IPS-NIHi11 (cell line): ENCODE data around the gene CELF3.
"Not testable (repeated sequence)": the region's sequence is repeated elsewhere in the genome, so short reads cannot be mapped to it uniquely, and the experiment has no call there.

Source experiments
- DNase-seq: peaks from one replicate; pipeline ENCODE4 v3.0.0; 2012; ENCODE audit warnings: mixed read lengths, low spot score

CELF3 gene

DNA sequence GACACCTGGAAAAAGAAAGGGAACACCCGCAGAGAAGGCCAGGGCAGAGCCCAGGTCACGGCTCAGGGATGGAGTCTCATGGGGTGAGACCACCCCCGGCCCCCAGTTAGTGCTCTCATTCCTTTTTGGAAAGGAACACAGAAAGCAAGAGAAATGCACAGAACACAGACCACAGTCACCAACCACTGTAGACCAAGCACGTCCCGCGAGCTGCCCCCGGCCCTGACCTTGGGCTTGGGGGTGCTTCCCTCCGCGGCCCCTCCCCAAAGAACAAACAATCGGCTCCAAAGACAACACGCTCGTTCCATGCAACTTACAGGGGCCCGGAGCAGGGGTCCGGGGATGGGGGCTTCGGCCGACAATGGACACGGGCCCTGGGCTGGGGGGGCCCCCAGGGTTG is 12.8 kb downstream of the CELF3 start:
- no peak for DNase-seq

DNA sequence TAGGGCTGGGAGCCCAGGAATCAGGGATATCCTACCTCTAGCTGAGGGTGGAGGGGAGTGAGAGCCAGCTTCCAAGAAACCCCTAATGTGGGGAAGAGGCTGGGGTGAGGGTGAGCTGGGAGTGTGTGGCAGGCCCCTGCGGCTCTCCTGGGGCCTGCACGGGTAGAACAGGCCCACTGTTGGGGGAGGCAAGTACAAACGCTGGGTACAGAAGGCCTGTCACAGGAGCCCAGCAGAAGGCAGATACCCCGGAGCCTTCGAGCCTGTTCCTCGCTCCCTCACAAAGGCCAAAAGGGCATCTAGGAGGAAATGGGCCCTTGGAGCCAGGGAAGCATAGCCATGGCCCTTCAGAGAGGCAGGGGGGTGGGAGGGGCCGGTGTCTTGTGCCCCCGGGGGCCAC is 13.7 kb downstream of the CELF3 start:
- no peak for DNase-seq

DNA sequence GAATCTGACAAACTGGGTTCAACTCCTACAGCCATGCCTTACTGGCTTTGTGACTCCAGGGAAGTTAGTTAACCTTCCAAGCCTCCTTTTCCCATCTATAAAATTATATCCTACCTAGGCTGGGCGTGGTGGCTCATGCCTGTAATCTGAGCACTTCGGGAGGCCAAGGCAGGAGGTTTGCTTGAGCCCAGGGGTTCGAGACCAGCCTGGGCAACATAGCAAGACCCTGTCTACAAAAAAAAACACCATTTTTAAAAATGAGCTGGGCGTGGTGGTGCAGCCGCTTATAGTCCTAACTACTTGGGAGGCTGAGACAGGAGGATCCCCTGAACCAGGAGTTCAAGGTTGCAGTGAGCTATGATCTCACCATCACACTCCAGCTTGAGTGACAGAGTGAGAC is 15.1 kb downstream of the CELF3 start:
- no peak for DNase-seq

DNA sequence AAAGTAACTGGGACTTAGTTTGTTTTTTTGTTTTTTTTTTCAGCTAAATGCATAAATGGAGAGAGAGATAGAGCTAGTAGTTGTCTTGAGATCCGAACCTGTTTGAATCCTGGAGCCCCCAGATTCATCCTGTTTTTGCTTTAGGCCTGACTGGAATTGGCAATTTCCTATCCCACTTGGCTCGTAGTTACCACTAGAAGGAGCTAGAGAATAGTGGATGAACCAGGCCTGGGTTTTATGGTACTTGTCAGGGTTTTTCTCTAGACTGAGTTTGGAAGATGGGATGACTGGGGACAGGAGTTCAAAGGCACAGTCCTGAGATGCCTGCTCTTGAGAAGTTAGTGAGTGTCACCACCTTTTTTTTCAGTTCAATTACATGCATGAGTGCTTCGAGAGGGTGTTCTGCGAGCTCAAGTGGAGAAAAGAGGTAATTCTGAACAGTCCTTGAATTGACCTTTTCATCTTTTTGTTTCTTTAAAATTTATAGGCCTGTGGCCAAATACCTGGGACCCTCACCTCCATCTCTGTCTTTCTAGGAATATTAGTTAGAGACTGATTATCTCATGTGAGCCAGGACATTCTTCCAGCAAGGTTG is 23.4 kb downstream of the CELF3 start:
- DNase-seq = peak; percentile 63

DNA sequence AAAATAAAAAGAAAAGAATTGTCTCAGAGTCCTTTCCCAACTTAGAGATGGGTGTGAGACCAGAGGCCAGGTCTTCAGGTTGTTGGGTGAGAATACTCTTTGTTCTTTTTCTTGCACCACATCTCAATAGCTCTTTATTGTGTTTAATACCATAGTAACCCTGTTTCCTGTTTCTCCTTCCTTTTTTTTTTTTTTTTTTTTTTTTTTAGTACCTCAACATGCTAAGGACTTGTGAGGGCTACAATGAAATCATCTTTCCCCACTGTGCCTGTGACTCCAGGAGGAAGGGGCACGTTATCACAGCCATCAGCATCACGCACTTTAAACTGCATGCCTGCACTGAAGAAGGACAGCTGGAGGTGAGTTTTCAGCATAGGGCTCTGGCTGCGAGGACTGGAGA is 24.4 kb downstream of the CELF3 start:
- DNase-seq = no peak

DNA sequence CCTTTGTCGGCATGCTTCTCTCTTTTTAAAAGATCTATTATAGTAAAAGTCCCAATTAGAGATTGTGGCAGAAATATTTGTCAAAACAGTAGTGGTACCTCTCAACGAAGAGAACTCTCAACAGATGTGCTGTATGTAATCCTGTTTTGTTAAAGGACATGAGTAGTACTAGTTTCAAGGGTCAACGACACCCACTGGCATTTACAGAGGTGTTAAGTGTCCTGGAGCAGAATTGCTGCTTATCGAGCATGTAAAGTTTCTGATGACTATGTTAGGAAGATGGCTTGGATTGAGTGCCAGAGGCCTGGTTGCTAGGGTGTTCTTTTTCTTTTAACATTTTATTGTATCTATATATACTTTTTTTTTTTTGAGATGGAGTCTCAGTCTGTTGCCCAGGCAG is 27.1 kb downstream of the CELF3 start:
- no peak for DNase-seq

DNA sequence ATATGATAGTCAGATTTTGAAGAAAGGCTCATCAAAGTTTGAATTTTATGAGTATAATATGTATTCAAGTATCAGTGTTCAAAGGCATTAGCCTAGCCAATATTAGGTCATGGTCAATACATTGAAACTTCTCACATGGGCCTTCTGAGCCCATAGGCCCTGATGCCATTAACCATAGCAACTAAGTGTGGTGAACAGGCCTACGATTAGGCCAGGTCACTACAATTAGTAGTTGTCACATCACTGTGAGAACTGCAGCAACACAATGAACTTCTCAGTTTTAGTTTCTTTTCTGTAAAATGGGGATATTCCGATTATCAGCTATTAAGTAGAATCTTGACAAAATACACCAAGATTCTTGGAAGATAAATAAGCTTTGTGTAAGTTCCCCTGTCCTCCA is 30.0 kb downstream of the CELF3 start:
- no peak for DNase-seq

DNA sequence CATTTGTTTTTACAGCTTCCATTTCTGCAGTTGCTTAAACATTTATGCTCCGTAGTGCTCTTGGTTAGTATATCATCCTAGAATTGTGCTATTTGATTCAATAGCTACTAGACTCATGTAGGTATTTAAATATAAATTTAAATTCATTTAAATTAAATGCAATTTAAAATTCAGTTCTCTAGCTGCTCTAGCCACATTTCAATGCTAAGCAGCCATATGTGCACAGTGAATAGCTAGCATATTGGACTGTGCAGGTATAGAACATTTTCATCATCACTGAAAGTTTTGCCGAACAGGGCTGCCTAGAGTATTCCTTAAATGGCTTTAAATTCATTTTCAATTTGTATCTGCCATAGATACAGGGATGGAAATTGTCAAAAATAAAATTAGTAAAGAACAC is 32.5 kb downstream of the CELF3 start:
- DNase-seq = no peak

DNA sequence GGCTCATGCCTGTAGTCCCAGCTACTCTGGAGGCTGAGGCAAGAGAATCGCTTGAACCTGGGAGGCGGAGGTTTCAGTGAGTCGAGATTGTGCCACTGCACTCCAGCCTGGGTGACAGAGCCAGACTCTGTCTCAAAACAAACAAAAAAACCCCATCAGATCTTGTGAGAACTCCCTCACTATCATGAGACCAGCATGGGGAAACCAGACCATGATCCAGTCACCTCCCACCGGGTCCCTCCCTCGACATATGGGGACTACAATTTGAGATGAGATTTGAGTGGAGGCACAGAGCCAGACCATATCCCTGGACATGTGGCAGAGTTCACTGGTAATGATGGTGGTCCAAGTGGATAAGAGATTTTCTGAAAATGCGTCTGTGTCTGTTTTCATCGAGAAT is 33.7 kb downstream of the CELF3 start:
- DNase-seq = not testable (repeated sequence)

DNA sequence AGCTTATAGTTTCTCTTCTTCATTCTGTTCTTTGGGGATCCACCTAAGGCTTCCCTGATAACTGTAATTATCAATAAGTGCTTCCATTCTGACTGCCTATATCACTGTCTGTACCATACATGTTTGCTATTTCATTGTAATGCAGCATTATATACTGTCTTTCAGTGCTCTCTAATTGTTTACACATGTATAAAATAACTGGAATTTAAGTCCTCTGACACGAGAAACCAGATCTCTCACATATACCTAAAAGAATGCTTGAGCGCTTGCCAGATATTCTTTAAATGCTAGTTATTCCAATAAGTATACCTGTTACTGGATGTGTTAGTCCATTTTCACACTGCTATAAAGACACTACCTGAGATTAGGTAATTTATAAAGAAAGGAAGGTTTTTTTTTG is 34.7 kb downstream of the CELF3 start:
- no peak for DNase-seq

DNA sequence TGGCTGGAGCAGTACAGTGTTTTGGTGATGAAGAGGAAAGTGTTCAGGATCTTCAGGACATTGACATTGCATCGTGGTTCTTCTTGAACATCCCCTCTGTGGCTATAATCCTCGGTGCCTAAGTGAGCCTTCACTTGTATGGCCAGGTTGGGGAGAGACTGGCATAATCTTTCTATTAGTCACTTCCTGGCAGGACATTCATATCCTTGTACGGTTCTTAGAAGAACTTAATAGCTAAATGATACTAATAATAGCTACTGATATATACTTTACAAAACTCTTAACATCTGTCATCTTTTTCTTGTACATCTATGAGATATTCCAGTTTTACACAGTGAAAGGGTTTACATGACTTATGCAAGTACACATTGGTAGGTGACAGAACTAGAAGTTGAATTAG is 35.8 kb downstream of the CELF3 start:
- no peak for DNase-seq

DNA sequence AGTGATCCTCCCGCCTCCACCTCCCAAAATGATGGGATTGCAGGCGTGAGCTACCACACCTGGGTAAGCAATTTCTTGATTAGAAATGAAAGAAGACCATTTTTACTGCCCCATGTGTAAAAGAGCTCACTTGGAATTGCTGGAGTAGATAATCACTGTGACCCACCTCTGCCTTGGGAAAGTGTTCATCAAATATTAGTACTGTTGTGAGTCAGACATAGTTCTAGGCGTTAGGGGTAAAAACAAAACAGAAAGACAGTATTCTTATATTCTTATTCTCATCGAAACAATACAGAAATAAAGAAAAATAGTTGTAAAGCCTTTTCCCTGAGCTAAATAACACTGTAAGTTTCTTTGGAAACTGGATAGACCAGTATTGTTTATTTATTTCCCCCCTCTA is 36.2 kb downstream of the CELF3 start:
- DNase-seq = no peak

DNA sequence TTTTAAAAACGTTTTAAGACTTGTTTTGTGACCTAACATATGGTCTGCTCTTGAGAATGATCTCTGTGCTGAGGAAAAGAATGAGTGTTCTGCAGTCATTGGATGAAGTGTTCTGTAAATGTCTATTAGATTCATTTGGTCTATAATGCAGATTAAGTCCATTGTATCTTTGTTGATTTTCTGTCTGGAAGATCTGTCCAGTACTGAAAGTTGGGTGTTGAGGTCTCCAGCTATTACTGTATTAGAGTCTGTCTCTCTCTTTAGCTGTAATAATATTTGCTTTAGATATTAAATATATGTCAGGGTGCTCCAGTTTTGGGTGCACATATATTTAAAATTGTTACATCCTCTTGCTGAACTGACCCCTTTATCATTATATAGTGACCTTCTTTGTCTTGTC is 43.2 kb downstream of the CELF3 start:
- DNase-seq = no peak

DNA sequence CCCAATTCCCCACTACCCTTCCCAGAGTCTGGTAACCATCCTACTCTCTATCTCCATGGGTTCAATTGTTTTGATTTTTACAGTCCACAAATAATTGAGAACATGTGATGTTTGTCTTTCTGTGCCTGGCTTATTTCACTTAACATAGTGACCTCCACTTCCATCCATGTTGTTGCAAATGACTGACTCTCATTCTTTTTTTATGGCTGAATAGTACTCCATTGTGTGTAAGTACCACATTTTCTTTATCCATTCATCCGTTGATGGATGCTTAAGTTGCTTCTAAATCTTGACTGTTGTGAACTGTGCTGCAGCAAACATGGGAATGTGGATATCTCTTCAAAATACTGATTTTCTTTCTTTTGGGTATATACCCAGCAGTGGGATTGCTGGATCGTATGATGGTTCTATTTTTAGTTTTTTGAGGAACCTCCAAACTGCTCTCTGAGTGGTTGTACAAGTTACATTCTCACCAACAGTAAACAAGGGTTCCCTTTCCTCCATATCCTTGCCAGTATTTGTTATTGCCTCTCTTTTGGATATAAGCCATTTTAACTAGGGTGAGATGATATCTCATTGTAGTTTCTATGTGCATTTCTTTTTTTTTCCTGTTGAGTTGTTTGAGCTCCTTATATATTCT is 46.4 kb downstream of the CELF3 start:
- not testable (repeated sequence) for DNase-seq

DNA sequence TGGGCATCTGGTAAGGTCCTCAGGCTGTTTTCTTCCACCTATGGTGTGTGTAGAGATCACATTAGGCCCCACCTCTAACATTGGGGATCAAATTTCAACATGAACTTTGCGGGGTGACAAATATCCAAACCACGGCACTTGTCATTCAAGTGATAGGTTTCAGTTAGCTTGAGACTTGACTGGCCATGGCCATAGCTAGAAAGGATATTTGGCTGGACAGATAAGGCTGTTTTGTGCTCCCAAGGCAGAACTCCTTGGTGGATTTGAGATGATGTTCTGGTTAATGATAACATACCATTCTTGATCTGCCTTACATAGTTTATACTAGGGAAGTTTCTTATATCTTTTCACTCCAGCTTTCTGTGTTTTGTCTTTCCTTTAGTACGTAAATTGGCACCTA is 48.5 kb downstream of the CELF3 start:
- no peak for DNase-seq

DNA sequence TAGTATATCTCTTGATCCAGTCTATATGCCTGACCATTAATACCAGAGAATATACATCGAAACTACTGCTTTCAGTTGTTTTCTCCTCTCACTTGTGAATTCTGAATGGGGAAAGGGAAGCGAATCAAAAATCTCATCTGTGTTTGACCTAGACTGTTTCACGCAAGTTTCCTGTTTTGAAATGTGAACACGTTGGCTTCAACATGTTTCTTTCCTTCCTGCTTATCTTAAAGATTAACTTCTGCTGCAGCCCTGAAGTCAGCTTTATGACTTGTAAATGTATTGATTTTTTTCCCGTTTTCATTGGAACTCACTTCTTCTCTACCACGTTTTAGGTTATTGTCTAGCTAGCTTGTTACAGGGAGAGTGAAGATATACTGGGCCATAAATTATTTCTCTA is 54.9 kb downstream of the CELF3 start:
- no peak for DNase-seq

DNA sequence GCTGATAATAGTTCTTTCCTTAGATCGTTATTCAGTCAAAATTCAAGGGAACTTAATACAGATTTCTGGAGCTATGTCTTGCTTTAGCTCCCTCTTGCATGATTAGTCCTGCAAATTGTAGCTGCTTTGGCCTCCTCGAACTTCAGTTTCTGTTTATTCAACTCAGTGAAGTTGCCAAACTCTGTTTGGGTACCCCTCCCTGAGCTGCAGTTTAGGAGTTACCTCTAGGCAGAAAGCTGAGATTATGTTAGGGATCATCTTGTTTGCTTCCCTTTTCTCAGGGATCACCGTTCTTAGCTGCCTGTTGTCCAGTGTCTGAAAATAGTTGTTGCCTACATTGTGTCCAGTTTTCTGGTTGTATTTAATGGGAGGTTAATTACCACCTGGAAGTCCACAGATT is 61.2 kb downstream of the CELF3 start:
- DNase-seq = no peak

DNA sequence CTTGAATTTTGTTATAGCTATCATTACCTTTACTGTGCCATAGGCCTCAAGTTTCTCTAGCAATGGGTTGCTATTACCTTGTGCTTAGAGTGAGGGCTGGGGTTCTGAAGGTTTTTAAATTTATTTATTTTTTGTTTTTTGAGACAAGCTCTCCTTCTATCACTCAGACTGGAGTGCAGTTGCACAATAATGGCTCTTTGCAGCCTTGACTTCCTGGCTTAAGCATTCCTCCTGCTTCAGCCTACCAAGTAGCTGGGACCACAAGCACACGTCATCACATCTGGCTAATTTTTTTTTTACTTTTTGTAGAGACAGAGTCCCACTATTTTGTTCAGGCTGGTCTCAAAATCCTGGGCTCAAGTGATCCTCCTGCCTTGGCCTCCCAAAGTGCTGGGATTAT is 63.2 kb downstream of the CELF3 start:
- no peak for DNase-seq
